H9 (cell line): ENCODE results near the gene RNF208. TPM values are rescaled to one million over a fixed set of nuclear protein-coding genes. Genes with fewer than 3 reads are reported as not detected.

Source experiments
- DNase-seq: peaks from one replicate; pipeline ENCODE4 v3.0.0-alpha.2; 2017
- H2AFZ ChIP-seq: one replicate; pipeline ENCODE4 v1.6.1; 2013; ENCODE audit warnings: mild to moderate bottlenecking, low read length, control low read depth, moderate library complexity
- H2AK5ac ChIP-seq: 2 replicates; pipeline ENCODE4 v1.6.1; 2013; ENCODE audit warnings: low read length, control low read depth, mixed read lengths; ENCODE audit not compliant: insufficient read length
- H2BK120ac ChIP-seq: one replicate; pipeline ENCODE4 v1.6.1; 2013; ENCODE audit warnings: low read depth, mild to moderate bottlenecking, low read length, control low read depth, inconsistent platforms; ENCODE audit not compliant: poor library complexity, severe bottlenecking
- H2BK12ac ChIP-seq: 2 replicates; pipeline ENCODE4 v1.6.1; 2013; ENCODE audit warnings: low read length, control low read depth, mixed read lengths, low read depth; ENCODE audit not compliant: insufficient read length
- H2BK15ac ChIP-seq: 2 replicates; pipeline ENCODE4 v1.6.1; 2013; ENCODE audit warnings: low read depth, low read length, control low read depth
- H2BK20ac ChIP-seq: one replicate; pipeline ENCODE4 v1.6.1; 2013; ENCODE audit warnings: low read depth, mild to moderate bottlenecking, low read length, control low read depth, inconsistent platforms; ENCODE audit not compliant: poor library complexity, severe bottlenecking
- H2BK5ac ChIP-seq: 2 replicates; pipeline ENCODE4 v1.6.1; 2013; ENCODE audit warnings: low read length, control low read depth, mixed read lengths; ENCODE audit not compliant: insufficient read length
- H3K14ac ChIP-seq: 2 replicates; pipeline ENCODE4 v1.6.1; 2013; ENCODE audit warnings: low read length, control low read depth; ENCODE audit not compliant: insufficient read depth
- H3K18ac ChIP-seq: 2 replicates; pipeline ENCODE4 v1.6.1; 2013; ENCODE audit warnings: low read depth, mild to moderate bottlenecking, mixed read lengths, low read length, control low read depth; ENCODE audit not compliant: insufficient read length
- H3K23ac ChIP-seq: 2 replicates; pipeline ENCODE4 v1.6.1; 2013; ENCODE audit warnings: low read length, control low read depth, mixed read lengths, low read depth; ENCODE audit not compliant: insufficient read length
- H3K23me2 ChIP-seq: 2 replicates; pipeline ENCODE4 v1.6.1; 2013; ENCODE audit warnings: low read depth, mild to moderate bottlenecking, mixed read lengths, low read length, control low read depth; ENCODE audit not compliant: insufficient read length, poor library complexity, severe bottlenecking
- H3K27ac ChIP-seq: 2 replicates; pipeline ENCODE4 v1.5.1; 2013; ENCODE audit warnings: low read length, control low read depth, mixed read lengths, low read depth; ENCODE audit not compliant: insufficient read length
- H3K27me3 ChIP-seq: 2 replicates; pipeline ENCODE4 v1.6.1; 2013; ENCODE audit warnings: low read length, control low read depth, inconsistent platforms; ENCODE audit not compliant: insufficient read depth
- H3K4ac ChIP-seq: 2 replicates; pipeline ENCODE4 v1.6.1; 2013; ENCODE audit warnings: low read depth, mild to moderate bottlenecking, control low read depth, inconsistent platforms, low read length, moderate library complexity
- H3K4me1 ChIP-seq: 2 replicates; pipeline ENCODE4 v1.6.1; 2013; ENCODE audit warnings: low read length, control low read depth, inconsistent platforms; ENCODE audit not compliant: insufficient read depth
- H3K4me2 ChIP-seq: 2 replicates; pipeline ENCODE4 v1.6.1; 2013; ENCODE audit warnings: low read length, control low read depth, mixed read lengths; ENCODE audit not compliant: insufficient read length, insufficient read depth
- H3K56ac ChIP-seq: 2 replicates; pipeline ENCODE4 v1.6.1; 2013; ENCODE audit warnings: low read depth, mild to moderate bottlenecking, mixed read lengths, low read length, control low read depth; ENCODE audit not compliant: insufficient read length
- H3K79me1 ChIP-seq: 2 replicates; pipeline ENCODE4 v1.6.1; 2013; ENCODE audit warnings: low read depth, mild to moderate bottlenecking, moderate library complexity, low read length, control low read depth, inconsistent platforms; ENCODE audit not compliant: insufficient read depth, poor library complexity, severe bottlenecking
- H3K79me2 ChIP-seq: 2 replicates; pipeline ENCODE4 v1.6.1; 2013; ENCODE audit warnings: low read length, control low read depth, inconsistent platforms; ENCODE audit not compliant: insufficient read depth
- H3K9ac ChIP-seq: 2 replicates; pipeline ENCODE4 v1.6.1; 2013; ENCODE audit warnings: low read length, control low read depth, mixed read lengths; ENCODE audit not compliant: insufficient read length; ENCODE audit errors: extremely low read depth
- H3K9me3 ChIP-seq: one replicate; pipeline ENCODE4 v1.6.1; 2013; ENCODE audit warnings: low read depth, low read length, inconsistent platforms; ENCODE audit not compliant: control insufficient read depth
- H3T11ph ChIP-seq: one replicate; pipeline ENCODE4 v1.6.1; 2013; ENCODE audit warnings: mild to moderate bottlenecking, low read length, control low read depth, inconsistent platforms
- H4K20me1 ChIP-seq: one replicate; pipeline ENCODE4 v1.6.1; 2013; ENCODE audit not compliant: control insufficient read depth, insufficient read length, insufficient read depth
- H4K5ac ChIP-seq: 2 replicates; pipeline ENCODE4 v1.6.1; 2013; ENCODE audit warnings: low read depth, mild to moderate bottlenecking, mixed read lengths, low read length, control low read depth; ENCODE audit not compliant: insufficient read length
- H4K8ac ChIP-seq: replicated peaks from 2 replicates; pipeline ENCODE4 v1.6.1; 2013; ENCODE audit warnings: low read length, control low read depth, mixed read lengths, low read depth; ENCODE audit not compliant: insufficient read length
- H4K91ac ChIP-seq: 2 replicates; pipeline ENCODE4 v1.6.1; 2013; ENCODE audit warnings: low read depth, mild to moderate bottlenecking, moderate library complexity, mixed read lengths, low read length, control low read depth; ENCODE audit not compliant: insufficient read length
- H3K27ac Mint-ChIP-seq, 3 experiments: 2 replicates in 2 of 3; 3 replicates in 1 of 3; pipeline ENCODE4 v1.8.0; 2020 to 2021; ENCODE audit warnings: mixed read lengths in 3 of 3, mild to moderate bottlenecking in 1 of 3, moderate library complexity in 1 of 3
- H3K27me3 Mint-ChIP-seq: 2 replicates; pipeline ENCODE4 v1.8.0; 2021; ENCODE audit warnings: low read depth, mild to moderate bottlenecking, moderate library complexity, mixed read lengths
- H3K36me3 Mint-ChIP-seq, 3 experiments: 2 replicates in 2 of 3; 3 replicates in 1 of 3; pipeline ENCODE4 v1.8.0; 2020 to 2021; ENCODE audit warnings: low read depth in 3 of 3, mixed read lengths in 3 of 3; ENCODE audit not compliant: insufficient read depth in 1 of 3
- H3K4me1 Mint-ChIP-seq, 2 experiments: 2 replicates each; pipeline ENCODE4 v1.8.0; 2020; ENCODE audit warnings: mixed read lengths in 2 of 2
- H3K4me3 Mint-ChIP-seq, 2 experiments: 2 replicates in 1 of 2; 3 replicates in 1 of 2; pipeline ENCODE4 v1.8.0; 2020 to 2021; ENCODE audit warnings: mild to moderate bottlenecking in 2 of 2, mixed read lengths in 2 of 2, moderate library complexity in 1 of 2
- H3K9me3 Mint-ChIP-seq, 2 experiments: 2 replicates in 1 of 2; 3 replicates in 1 of 2; pipeline ENCODE4 v1.8.0; 2020; ENCODE audit warnings: mild to moderate bottlenecking in 2 of 2, mixed read lengths in 2 of 2, moderate library complexity in 1 of 2
- WGBS: extraction: QIAGEN DNeasy Blood & Tissue Kit; methylation state at CpG from one replicate; pipeline ENCODE4 v1.1.7; 2013; ENCODE audit warnings: missing lambda C conversion rate, low lambda C conversion rate, mixed read lengths; ENCODE audit not compliant: insufficient read length; ENCODE audit errors: extremely low coverage; 5-methylcytosine and 5-hydroxymethylcytosine counted together
- total RNA-seq: library from RNA; stranded (reverse); gene quantifications from 2 replicates; pipeline ENCODE4 v1.2.1, GENCODE V29; 2021
- TF ChIP-seq, protein P1 (sequence below): fragments of 200-600 bp; sonication (generic); conservative IDR thresholded peaks from 3 replicates; pipeline ENCODE4 v1.8.0; 2021; ENCODE audit warnings: antibody characterized with exemption, mild to moderate bottlenecking

The RNF208 gene
- total RNA-seq, 1 experiment from 2014 or later: 7.7 TPM

DNA sequence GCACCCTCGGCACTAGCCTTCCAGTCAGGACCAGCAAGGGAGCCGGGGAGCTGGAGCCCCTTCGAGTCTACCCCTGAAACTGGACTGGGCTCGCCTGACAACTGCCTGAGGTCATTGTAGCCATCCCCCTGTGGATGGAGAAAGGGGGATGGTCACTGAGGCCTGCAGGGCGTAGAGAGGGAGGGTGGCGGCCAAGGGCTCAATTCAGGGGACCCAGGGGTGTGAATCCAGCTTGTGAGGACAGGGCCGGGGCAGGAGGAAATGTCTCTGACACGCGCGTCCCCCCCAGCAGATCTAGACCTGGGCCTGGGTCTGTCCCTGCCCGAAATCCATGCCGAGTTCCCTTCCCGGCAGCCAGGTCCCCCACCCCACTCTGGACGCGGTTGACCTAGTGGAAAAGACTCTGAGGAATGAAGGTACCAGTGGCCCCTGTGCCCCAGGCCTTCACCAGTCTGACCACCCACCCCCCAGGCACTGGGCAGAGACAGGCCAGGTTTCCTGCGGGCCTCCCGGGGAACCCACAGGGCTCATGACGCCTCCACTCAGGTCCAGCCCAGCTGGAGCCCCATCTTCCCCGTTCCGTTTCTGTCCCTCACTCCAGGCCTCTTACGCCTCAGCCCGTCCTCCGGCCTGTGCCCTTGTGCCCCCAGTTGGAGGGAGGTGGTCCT, 9.5 kb upstream of the RNF208 start:
- Mint-ChIP-seq H3K9me3 (no peaks in the 10 kb centered on the region), H3K27me3 (peaks cover 7% of the 10 kb centered on the region), H3K4me3 (no peak overlapping the region), H3K36me3 (no peaks in the 10 kb centered on the region), H3K27ac (no peak overlapping the region), H3K4me1 (peaks cover 7 to 11% of the 10 kb centered on the region in 2 experiments)
- no peak overlapping the region for H4K5ac ChIP-seq
- no peak overlapping the region for H2BK12ac ChIP-seq
- no peak for DNase-seq
- H3K9me3 ChIP-seq: no peaks in the 10 kb centered on the region
- no CpG with 5 or more reads among the region's 23 CpGs for WGBS
- H3K23me2 ChIP-seq: no peaks in the 10 kb centered on the region
- H3K27ac ChIP-seq: no peak overlapping the region
- H3K79me1 ChIP-seq: no peaks in the 10 kb centered on the region
- H3K4me1 ChIP-seq: no peaks in the 10 kb centered on the region
- H2BK20ac ChIP-seq: no peak overlapping the region
- TF ChIP-seq, protein P1, sequence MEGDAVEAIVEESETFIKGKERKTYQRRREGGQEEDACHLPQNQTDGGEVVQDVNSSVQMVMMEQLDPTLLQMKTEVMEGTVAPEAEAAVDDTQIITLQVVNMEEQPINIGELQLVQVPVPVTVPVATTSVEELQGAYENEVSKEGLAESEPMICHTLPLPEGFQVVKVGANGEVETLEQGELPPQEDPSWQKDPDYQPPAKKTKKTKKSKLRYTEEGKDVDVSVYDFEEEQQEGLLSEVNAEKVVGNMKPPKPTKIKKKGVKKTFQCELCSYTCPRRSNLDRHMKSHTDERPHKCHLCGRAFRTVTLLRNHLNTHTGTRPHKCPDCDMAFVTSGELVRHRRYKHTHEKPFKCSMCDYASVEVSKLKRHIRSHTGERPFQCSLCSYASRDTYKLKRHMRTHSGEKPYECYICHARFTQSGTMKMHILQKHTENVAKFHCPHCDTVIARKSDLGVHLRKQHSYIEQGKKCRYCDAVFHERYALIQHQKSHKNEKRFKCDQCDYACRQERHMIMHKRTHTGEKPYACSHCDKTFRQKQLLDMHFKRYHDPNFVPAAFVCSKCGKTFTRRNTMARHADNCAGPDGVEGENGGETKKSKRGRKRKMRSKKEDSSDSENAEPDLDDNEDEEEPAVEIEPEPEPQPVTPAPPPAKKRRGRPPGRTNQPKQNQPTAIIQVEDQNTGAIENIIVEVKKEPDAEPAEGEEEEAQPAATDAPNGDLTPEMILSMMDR: no peak
- no peak overlapping the region for H2AFZ ChIP-seq
- no peak overlapping the region for H4K8ac ChIP-seq
- H3K56ac ChIP-seq: no peak overlapping the region
- no peaks in the 10 kb centered on the region for H3K79me2 ChIP-seq
- H3K4ac ChIP-seq: no peak overlapping the region
- no peaks in the 10 kb centered on the region for H3K27me3 ChIP-seq
- H3K23ac ChIP-seq: no peak overlapping the region
- H3K14ac ChIP-seq: no peak overlapping the region
- no peak overlapping the region for H3K4me2 ChIP-seq
- H3K18ac ChIP-seq: no peak overlapping the region
- H2AK5ac ChIP-seq: no peak overlapping the region
- no peak overlapping the region for H3T11ph ChIP-seq
- H2BK15ac ChIP-seq: no peak overlapping the region
- no peak overlapping the region for H4K91ac ChIP-seq
- no peak overlapping the region for H2BK120ac ChIP-seq
- no peak overlapping the region for H2BK5ac ChIP-seq
- H4K20me1 ChIP-seq: no peaks in the 10 kb centered on the region
- no peak overlapping the region for H3K9ac ChIP-seq
